Measurements from ENCODE around the gene ABHD6.

GRCh38 chr3:58200846-58201355, 36.7 kb upstream of the ABHD6 start:
- TF ChIP-seq CTCF (IDR thresholded peaks at IDR 0.05; ENCODE audit: insufficient read depth, low read depth, low read length), result no peak
- no peak for TF ChIP-seq EZH2 (IDR thresholded peaks at IDR 0.05; ENCODE audit: insufficient read depth, low read length)
